Measurements from ENCODE around the gene HLCS.

HLCS gene

GRCh38 chr21:36734367-36735200 is 231.9 kb downstream of the HLCS start:
- Histone ChIP-seq H3K4me3 (no peak overlapping the region), H3K27ac (no peak overlapping the region)
- DNase-seq (ENCODE audit: low spot score), result no peak
- no peak for TF ChIP-seq CTCF (IDR thresholded peaks at IDR 0.05)

GRCh38 chr21:36733857-36734256 is 232.6 kb downstream of the HLCS start:
- no peak for TF ChIP-seq CTCF (IDR thresholded peaks at IDR 0.05)
- DNase-seq (ENCODE audit: low spot score), result no peak
- H3K4me3 ChIP-seq, result no peak overlapping the region
- H3K27ac ChIP-seq, result no peak overlapping the region

DNA sequence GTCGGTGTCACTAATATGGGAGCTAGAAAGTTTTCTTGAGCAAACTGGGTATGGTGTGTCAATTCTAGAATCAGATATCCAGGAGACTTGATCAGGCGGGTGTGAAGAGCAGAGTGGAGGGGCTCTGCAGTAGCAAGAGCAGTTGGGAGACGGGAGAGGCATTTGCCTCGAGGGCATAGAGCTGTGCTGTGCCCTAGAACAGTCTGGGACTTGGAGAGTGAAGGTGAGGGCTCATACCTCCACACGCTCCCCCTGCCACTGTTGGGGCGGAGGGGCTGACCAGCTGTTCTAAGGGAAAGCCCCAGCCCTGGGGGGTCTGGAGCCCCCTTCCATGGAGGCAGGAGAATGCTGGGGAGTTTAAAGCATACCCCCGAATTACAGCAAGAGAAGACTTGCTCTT is 233.7 kb downstream of the HLCS start:
- Histone ChIP-seq H3K4me3 (no peak overlapping the region), H3K27ac (no peak overlapping the region)
- no peak for TF ChIP-seq CTCF (IDR thresholded peaks at IDR 0.05)
- DNase-seq (ENCODE audit: low spot score), result no peak

DNA sequence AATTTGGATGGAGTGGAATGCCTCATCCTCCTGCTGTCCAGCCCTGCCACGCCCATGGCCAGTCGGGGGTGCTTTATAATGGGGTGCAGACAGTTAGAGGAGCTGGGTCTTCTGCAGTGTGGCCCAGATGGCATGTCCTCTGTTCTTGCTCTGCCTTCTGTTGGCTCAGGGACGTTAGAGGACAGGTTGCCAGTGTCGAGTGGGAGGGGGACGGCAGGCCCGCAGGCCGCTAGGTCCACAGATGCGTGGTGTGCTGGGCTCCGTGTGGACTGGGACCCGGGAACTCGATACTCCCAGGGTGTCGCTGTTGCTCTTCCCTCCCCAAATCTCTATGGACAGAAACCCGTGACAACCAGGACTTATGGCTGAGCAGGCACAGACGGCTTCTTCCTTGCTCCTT is 234.3 kb downstream of the HLCS start:
- DNase-seq (ENCODE audit: low spot score), result no peak

DNA sequence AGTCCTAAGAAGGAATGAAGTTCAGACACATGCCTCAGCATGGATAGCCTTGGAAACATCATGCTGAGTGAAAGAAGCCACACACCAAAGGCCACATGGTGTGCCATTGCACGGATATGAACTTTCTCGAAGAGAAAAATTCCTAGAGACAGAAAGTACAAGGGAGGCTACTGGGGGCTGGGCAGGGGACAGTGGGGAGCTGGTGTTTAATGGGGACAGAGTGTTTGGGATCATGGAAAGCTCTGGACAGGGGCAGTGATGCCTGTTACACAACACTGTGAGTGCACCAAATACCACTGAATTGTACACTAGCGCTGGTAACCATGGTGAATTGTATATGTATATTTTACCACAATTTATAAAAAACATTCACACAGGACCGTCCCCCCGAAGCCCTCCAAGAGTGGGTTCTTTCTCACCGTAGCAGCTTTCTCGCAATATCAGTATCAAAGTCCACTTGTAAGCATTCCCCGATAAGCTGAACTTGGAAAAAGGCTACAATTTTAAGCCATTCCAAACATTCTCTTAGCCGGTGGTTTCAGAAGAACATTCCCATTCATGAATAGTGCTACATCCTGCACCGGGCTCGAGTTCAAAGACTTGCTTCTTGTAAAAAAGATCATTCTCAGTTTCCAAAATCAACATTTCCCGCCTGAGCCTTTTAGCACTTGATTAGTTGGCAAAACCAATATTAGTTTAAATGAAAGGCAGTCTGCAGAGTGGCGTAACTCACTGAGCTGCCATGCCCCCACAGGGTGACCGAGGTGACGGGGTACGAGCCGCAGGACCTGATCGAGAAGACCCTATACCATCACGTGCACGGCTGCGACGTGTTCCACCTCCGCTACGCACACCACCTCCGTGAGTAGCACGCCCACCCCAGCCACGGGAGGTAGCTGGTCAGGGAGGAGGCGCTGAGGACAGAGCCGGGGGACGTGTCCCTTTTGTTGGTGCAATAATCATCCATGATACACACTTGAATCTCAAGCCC is 235.9 kb downstream of the HLCS start:
- TF ChIP-seq CTCF (IDR thresholded peaks at IDR 0.05), result no peak
- no peak overlapping the region for H3K27ac ChIP-seq
- peak; percentile 66 for DNase-seq (ENCODE audit: low spot score)

More for the DNA sequence above, 234.3 kb downstream of the HLCS start:
- H3K4me3 ChIP-seq, result no peak overlapping the region
- no peak for TF ChIP-seq CTCF (IDR thresholded peaks at IDR 0.05)
- H3K27ac ChIP-seq, result no peak overlapping the region

GRCh38 chr21:36729310-36729970 is 237.0 kb downstream of the HLCS start:
- peak; percentile 55 for DNase-seq (ENCODE audit: low spot score)
- TF ChIP-seq CTCF (IDR thresholded peaks at IDR 0.05), result no peak
- Histone ChIP-seq H3K4me3 (no peak overlapping the region), H3K27ac (no peak overlapping the region)

More for the DNA sequence above, 235.9 kb downstream of the HLCS start:
- H3K4me3 ChIP-seq, result no peak overlapping the region

Measured in coronary artery (tissue), 2 donors.